ENCODE results near the gene NOS3.

GRCh38 chr7:151025924-151026671 lies 35.3 kb downstream of the NOS3 start:
- no peak for TF ChIP-seq POLR2A (IDR thresholded peaks at IDR 0.05)
- TF ChIP-seq CTCF (IDR thresholded peaks at IDR 0.05 in 8 of 11, conservative IDR thresholded peaks at IDR 0.05 in 3 of 11), result no peak
- no peak for TF ChIP-seq POLR2AphosphoS5 (IDR thresholded peaks at IDR 0.05)

All from spleen (tissue), 7 donors.